Measurements from ENCODE around the gene CRCP.

DNA sequence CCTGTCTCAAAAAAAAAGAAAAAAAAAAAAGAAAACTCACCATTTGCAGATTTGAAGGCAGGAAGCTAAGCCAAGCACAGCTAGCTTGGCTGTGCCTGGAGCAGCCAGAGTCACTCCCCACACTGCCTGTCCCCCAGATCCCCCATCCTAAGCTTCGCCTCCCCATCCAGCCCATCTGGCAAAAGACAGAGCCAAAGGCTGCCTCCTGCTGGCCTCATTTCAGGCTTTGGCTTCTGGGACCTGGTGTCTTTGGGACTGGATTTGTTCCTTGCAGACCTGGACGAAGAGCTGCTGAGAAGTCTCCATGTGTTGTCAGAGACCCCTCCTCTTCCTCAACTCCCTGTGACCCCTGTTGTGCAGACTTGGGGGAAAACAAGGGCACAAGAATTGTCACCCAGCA lies 31.0 kb upstream of the CRCP start:
- TF ChIP-seq, protein P1, sequence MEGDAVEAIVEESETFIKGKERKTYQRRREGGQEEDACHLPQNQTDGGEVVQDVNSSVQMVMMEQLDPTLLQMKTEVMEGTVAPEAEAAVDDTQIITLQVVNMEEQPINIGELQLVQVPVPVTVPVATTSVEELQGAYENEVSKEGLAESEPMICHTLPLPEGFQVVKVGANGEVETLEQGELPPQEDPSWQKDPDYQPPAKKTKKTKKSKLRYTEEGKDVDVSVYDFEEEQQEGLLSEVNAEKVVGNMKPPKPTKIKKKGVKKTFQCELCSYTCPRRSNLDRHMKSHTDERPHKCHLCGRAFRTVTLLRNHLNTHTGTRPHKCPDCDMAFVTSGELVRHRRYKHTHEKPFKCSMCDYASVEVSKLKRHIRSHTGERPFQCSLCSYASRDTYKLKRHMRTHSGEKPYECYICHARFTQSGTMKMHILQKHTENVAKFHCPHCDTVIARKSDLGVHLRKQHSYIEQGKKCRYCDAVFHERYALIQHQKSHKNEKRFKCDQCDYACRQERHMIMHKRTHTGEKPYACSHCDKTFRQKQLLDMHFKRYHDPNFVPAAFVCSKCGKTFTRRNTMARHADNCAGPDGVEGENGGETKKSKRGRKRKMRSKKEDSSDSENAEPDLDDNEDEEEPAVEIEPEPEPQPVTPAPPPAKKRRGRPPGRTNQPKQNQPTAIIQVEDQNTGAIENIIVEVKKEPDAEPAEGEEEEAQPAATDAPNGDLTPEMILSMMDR (conservative IDR thresholded peaks at IDR 0.05; ENCODE audit: low read depth in 2 of 2), result peak; percentile 40 to 43
- no peak for TF ChIP-seq STAT1 (IDR thresholded peaks at IDR 0.05; ENCODE audit: unreplicated experiment)
- no peak for TF ChIP-seq EZH2phosphoT487 (IDR thresholded peaks at IDR 0.05; ENCODE audit: unreplicated experiment)
- no peak for TF ChIP-seq NANOG (IDR thresholded peaks at IDR 0.05; ENCODE audit: borderline replicate concordance)
- no peak for TF ChIP-seq POLR2AphosphoS5 (IDR thresholded peaks at IDR 0.05; ENCODE audit: low read depth)
- TF ChIP-seq CREB1 (CRISPR knock-in tag; IDR thresholded peaks at IDR 0.05; ENCODE audit: low read depth), result no peak
- TF ChIP-seq EZH2 (IDR thresholded peaks at IDR 0.05; ENCODE audit: low read depth, unreplicated experiment), result no peak
